NCI-H526 treated with DMSO at 0.1 percent for 48 hours (cell line): Measurements from ENCODE around the gene ADAMTS18.
"Not testable (repeated sequence)": the region's sequence is repeated elsewhere in the genome, so short reads cannot be mapped to it uniquely, and the experiment has no call there.

Experiments
- DNase-seq: peaks from one replicate; lab custom pipeline; 2025; lab: John Stamatoyannopoulos, UW

ADAMTS18 gene, protein sequence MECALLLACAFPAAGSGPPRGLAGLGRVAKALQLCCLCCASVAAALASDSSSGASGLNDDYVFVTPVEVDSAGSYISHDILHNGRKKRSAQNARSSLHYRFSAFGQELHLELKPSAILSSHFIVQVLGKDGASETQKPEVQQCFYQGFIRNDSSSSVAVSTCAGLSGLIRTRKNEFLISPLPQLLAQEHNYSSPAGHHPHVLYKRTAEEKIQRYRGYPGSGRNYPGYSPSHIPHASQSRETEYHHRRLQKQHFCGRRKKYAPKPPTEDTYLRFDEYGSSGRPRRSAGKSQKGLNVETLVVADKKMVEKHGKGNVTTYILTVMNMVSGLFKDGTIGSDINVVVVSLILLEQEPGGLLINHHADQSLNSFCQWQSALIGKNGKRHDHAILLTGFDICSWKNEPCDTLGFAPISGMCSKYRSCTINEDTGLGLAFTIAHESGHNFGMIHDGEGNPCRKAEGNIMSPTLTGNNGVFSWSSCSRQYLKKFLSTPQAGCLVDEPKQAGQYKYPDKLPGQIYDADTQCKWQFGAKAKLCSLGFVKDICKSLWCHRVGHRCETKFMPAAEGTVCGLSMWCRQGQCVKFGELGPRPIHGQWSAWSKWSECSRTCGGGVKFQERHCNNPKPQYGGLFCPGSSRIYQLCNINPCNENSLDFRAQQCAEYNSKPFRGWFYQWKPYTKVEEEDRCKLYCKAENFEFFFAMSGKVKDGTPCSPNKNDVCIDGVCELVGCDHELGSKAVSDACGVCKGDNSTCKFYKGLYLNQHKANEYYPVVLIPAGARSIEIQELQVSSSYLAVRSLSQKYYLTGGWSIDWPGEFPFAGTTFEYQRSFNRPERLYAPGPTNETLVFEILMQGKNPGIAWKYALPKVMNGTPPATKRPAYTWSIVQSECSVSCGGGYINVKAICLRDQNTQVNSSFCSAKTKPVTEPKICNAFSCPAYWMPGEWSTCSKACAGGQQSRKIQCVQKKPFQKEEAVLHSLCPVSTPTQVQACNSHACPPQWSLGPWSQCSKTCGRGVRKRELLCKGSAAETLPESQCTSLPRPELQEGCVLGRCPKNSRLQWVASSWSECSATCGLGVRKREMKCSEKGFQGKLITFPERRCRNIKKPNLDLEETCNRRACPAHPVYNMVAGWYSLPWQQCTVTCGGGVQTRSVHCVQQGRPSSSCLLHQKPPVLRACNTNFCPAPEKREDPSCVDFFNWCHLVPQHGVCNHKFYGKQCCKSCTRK (N-terminal part only)

DNA sequence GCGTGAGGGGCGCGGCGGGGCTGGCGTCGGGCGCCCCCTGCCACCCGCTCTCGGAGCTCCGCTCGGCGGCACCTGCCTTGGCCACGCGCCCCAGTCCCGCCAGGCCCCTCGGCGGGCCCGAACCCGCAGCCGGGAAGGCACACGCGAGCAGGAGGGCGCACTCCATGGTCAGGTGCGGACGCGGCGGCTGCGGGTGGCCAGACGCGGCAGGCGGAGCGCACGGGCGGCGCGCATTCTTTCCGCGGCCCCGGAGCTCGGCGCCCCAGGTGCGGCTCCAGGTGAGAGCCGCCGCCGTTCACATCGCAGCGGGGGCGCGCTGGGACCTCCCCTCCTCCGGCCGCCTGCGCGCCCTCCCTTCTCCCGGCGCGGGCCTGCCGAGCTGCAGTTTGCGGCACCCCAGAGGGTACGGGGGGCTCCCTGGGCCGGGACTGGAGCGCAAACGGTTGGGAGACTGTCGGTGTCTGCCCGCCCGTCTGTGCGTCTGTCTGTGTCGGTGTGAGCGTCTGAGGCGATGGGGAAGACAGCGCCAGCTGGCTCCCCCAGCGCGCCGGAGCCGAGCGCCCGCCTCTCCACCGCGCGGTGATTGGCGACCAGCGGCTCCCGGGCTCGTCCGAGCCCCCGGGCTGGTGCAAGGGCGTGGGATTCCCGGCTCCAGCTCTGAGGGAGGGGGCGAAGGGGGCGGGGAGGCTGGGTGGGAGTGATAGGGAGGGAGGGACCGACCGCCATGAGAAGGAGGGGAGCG is at the start of gene ADAMTS18:
Gene ADAMTS18 (minus strand): TSS at position 505 of the 742 bp plus-strand sequence. CDS start 339 bp downstream, at position 166.
- peak; percentile 49 for DNase-seq

DNA sequence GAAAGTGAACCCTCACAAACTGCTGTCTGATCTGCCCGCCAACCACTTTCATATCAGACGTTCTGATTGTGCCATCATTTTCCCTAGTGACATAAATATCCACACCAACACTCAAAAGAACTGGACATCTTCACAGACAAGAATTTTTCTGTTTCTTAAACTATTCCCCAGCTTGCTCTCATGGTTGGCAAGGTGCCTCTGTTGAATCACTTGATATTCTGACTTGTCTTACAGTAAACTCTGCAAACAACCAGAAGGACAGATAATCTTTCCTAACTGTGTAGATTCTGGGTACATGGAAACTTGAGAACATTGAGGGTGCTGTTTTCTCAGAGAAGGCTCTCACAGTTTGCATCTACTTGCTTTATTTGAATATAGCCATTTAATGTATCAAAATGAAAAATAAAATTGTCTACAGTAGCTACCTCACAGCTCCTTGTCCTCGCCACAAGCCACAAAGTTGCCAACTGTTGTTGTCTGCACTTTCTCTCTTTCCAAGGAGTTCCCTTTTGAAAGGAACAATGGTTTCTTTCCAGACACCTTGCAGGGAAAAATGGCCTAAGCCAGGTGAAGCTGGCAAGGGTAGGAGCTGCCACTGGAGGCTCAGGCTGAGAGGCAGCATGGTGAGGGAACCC is 46.0 kb upstream of the ADAMTS18 start:
- no peak for DNase-seq

DNA sequence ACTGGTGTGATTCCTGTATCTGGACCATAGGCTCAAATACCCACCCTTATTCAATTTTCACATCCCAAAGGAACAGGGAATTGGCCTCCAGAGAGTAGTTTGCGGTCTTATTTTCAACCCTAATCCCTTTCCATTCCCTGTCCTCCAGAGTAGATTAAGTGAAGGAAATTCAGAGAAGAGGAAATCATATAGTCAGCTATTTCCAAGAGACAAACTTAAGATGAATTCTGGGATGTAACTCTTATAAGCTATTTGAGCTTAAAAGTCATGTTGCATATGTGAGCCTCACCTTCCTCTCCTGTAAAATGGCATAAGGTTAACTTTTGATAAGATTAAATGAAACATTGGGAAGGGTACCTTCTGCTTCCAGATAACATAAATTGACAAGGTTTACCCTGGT is 37.4 kb upstream of the ADAMTS18 start:
- no peak for DNase-seq

DNA sequence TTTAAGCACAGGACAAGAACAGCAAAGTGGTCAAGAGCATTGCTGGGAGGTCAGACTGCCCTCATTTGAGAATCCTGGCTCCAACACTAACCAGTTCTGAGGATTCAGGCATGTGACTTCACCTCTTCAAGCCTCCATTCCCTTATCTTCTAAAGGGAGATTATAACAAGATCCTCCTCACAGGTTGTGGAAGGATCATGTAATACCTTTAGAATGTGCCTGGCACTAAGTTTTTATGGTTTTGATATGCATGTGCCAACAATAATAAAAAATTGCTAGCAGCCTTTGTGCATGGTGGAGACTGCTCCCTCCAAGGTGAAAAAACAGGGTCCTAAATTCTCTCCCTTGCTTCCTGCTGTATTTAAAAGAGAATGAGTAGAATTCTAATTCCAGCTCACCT is 36.0 kb upstream of the ADAMTS18 start:
- no peak for DNase-seq

DNA sequence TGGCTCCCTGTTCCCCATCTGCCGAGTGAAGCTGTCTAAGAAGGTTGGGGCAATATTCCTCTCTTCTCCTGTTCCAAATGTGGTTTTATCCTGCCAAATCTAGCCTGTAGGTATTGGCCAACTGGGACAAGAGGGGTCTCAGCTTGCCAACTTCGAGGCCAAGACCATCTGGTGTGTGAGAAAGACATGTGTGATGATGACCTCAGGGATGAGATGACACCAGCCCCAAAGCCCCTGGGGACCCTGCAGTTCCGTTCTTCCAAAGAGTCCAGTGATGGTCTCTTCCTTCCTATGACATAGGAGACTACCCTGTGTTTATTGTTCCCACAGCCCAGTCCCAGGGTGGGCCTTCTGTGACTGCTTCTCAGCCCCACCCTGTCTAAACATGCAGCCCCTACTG is 34.8 kb upstream of the ADAMTS18 start:
- no peak for DNase-seq

DNA sequence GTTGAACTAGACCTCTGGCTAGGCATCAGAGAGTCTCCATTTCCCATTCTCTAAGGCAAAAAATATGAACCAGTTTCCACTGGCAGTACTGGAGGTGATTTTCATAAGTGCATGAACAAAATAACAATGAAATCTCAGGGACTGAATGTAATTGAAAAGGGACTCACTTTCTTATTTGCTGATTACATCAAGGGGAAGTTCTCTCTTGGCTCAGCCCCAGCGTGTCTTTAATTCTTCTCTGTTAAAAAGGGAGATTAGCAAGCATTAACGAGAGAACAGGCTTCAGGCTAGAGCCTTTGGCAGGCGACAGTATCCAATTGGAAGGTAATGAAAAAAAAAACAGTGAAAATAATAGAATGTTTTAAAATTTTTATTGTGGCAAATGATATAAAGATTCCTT is 34.0 kb upstream of the ADAMTS18 start:
- DNase-seq: no peak

DNA sequence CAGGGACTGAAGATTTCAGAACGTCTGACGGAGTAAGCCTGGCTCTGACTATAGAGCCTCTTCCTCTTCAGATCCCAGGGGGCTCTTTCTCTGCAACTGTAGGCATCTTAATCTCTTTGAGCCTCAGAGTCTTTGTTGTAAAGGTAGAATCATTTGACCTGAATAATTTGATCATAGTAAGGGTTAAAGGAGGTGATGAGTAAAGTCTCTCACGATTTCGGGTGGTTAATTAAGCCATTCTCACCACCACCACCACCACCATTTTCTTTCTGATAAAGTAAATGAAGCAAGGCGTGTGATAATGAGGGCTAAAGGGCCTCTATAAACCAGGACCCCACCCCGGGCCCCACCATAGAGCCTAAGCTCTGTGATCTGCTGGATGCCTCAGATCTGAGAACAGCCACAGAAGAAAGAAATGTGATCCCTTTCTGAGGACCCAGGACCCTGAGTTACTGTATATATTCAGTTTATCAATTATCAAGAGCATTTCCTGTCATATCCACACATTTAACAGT is 33.0 kb upstream of the ADAMTS18 start:
- DNase-seq: no peak

DNA sequence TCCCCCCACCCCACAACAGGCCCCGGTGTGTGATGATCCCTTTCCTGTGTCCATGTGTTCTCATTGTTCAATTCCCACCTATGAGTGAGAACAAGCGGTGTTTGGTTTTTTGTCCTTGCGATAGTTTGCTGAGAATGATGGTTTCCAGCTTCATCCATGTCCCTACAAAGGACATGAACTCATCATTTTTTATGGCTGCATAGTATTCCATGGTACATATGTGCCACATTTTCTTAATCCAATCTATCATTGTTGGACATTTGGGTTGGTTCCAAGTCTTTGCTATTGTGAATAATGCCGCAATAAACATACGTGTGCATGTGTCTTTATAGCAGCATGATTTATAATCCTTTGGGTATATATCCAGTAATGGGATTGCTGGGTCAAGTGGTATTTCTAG is 28.8 kb upstream of the ADAMTS18 start:
- DNase-seq: not testable (repeated sequence)

DNA sequence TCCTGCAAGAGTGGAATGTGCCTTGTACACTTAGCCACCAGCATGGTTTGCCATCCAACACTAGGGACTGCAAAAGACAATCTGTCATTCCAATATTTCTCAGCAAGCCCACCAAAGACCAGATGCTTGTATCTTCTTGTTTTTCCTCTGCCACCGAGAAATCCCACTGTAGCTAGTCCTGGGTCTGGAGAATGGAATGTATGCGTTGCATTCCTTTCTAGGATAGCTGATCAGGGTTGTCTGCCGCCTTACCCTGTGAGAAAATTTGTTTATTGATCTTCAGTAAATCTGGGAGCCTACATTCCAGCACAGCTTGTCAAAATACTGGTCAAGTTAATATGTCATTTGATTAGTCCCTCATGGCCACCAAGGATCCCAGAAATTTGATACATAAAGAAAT is 28.1 kb upstream of the ADAMTS18 start:
- DNase-seq: no peak

DNA sequence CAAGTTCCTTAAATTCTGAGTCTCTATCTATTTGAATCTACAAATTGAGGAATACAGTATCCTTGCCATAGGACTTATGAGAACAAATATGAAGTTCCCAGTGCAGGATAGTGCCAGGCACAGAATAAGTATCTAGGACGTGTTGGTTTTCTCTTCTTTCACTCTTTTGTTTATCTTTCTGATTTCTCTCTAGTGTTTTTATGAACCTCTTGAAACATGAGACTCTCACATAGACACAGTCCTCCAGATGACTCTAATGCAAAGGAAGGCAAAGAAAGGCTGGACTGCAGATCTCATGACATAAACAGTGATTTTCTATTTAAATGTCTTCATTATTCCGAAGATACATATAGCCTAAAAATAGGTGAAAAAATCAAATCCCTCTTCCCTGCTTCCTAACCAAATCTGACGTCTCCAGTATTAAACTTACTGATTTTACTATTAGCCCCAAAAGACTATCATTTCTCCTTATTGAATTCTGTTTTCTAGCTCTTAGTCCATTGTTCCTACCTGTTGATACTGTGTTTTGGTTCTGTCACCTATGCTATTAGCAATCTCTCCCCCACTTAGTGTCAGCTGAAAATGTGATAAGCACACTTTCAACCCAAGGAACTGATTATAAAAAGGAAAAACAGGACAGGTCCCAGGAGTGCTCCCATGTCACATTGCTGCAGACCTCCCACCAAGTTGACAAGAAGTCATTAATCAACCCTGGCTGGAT is 24.9 kb upstream of the ADAMTS18 start:
- no peak for DNase-seq

DNA sequence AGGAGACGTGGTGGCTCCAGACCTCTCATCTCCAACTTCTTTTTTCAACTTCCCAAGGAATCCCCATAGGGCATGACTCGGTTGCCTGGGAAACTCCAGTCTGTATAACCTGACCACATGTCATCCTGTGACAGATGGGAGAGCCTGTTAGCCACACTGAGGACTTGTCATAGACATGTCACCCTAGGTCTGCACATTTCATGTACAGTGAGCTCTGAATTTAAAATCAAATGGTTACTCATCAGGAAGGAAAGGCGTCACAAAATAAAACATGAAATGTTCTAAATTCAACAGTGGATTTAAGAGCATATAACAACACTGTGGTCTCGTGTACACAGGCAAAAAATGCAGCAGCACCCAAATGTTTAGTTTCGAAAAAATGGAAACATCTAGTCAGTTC is 22.2 kb upstream of the ADAMTS18 start:
- DNase-seq: no peak

DNA sequence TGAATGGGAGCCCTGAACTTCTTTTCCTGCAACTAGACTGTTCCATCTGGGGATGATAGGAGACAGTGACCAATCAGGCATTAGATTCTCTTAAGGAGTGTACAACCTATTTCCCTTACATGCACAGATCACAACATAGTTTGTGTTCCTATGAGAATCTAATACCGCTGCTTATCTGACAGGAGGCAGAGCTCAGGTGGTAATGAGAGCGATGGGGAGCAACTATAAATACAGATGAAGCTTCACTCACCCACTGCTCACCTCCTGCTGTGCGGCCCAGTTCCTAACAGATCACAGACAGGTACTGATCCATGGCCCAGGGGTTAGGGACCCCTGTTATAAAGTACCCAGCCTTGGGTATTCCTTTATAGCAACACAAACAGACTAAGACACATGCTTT is 17.4 kb upstream of the ADAMTS18 start:
- no peak for DNase-seq

DNA sequence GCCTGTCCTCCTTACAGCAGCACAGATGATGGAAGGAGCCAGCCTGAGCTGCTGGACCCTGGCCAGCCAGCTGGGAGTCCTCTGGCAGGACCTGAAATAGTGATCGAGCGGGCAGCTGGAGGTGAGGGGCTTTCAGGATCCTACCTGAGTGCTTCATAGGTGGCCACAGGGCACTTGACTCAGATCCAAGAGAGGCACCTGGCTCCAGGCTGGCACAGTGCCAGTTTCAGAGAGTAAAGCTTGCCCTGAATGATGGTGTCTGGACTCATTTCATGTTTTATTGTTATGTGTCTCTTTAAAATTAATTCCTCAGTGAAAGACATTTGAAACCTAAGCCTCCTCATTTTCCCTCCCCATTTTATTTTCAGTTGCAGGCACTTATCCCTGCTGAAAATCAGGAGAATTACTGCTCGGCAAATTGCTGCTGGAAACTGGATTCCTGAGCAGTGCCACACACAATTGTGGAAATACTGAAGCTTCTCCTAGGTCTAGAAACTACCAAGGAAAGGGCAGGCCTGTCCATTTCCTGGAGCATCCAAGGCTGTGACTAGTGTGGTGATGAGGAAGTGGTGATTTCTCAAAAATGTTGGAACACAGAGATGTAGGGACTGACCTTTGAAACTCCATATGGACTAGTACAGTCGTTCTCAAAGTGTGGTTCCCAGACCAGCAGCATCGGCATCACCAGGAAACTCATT is 16.1 kb upstream of the ADAMTS18 start:
- peak; percentile 31 for DNase-seq

DNA sequence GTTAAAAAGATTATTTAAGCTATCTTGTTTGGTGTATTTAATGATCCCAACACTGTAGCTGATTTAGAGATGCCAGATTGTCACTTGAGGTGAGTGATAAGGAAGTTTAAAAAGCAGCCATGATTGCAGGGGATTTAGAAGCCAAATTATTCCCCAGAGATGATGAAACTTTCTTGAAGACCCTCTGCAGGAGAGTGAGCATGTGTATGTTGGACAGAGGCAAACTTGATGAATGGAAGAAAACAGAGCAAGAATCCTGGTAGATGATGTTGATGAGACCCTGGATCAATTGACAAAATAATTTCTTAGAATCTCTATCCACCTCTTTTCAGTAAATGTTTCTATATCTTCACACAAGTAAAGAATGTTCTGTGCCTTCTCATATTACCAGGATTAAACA is 14.4 kb upstream of the ADAMTS18 start:
- DNase-seq: no peak

DNA sequence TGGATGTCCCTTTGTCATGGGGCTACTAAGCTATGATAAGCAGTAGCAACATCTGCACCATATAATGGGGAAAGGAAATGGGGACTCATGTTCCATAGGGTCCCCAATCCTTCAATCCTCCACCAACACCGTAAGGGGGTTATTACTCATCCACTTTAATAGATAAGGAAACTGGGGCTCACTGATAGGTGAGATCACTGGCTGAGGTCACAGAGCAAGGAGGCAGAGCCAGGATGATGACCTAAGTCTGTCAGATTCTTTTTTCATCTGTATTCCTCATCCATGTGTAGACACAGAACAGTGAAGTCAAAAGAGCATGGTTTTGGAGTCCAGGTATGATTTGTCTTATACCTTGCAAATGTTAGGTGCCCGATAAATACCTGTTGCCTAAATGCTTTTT is 10.5 kb upstream of the ADAMTS18 start:
- DNase-seq: no peak

DNA sequence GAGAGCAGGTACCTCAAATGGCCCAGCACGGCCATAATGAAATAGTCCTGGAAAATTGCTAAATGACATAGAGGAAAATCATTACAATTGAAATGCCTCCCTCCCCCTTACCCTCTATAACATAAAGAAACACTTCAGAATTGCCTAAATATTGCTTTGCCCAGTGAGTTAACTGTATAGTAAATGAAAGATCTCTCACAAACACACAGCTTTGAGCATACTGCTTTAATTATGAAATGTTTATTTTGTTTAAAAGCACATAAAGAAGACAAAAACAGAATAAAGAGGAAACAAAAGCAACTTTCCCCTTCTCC is 9.3 kb upstream of the ADAMTS18 start:
- no peak for DNase-seq

DNA sequence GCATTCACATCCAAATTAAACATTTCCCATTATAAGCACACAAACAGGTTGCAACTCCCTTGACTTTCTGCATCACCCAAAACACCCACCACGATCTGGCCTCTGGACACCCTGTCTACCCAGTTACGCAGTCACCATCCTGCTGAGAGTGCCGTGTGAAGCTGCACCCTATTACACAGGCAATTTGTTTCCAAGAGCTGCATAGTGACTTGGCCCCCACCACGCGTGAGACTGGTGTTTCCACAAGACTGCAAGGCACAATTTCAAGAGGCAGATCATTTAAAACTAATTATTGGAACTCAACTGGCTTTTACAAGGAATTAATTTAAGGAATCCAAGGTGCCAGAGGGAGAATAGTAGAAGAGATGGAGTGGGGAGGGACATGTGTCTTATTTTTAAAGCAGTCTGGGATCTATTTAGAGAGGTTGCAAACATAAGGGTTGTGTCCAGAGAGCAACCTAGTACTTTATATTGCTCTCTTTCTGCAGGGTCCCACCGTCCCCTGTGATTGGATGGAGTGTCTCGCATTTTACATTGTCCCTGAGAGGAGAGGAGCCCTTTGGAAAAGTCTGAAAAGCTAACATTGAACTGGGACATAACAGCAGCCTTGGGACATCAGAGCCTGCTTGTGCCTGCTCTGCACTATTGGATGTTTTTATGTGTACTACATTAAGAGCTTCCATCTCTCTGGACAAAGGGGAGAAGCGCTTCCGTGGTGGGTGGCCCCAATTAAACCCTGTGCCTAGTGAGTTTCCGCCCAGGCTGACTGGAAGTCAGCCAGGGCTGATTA is 8.7 kb upstream of the ADAMTS18 start:
- DNase-seq: no peak

DNA sequence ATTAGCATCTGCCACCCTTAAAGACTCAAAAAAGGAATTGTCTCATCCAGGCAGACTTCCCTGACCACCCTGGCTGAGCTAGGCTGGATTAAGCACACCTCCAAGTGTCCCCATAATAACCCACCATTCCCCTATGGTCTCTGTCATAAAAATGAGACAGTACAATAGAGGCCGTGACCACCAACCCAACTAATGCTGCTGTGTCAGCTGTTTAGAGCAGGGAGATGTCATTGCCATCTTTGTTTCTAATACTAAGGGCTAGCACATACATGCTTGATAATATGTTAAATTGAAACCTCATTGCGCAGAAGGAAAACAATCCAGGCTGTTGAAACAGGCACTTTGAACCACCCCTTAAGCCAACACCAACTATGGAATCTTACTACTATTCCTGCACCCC is 7.2 kb upstream of the ADAMTS18 start:
- DNase-seq: no peak

DNA sequence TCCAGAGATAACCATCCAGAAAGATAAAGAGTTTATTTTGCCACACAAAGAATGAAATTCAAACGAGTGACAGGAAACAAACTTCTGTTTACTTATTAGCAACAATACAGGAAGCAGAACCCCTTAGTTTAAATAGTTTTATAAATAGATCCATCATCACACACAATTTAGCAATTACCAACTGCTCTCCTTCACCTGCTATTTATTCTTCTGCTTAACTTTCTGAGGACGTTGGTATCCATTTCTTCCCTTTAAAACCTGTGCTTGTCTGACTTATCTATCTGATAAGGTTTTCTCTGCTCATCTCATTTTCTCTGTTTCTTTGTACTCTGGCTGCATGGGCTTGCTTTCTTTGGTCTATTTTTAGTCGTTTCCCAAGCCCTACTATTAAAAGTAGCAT is 4.3 kb upstream of the ADAMTS18 start:
- no peak for DNase-seq
